Measurements from ENCODE around the gene LPCAT4.
"Not testable (repeated sequence)": the region's sequence is repeated elsewhere in the genome, so short reads cannot be mapped to it uniquely, and the experiment has no call there.

DNA sequence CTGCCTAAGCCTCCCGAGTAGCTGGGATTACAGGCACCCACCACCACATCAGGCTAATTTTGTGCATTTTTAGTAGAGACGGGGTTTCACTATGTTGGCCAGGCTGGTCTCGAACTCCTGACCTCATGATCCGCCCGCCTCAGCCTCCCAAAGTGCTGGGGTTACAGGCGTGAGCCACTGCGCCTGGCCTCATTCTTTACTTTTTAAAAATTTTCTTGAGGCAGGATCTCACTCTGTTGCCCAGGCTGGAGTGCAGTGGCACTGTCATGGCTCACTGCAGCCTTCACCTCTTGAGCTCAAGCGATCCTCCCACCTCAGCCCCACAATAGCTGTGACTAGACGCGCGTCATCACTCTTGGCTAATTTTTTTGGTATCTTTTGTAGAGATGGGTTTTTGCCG is 14.0 kb downstream of the LPCAT4 start:
- TF ChIP-seq, protein P1, sequence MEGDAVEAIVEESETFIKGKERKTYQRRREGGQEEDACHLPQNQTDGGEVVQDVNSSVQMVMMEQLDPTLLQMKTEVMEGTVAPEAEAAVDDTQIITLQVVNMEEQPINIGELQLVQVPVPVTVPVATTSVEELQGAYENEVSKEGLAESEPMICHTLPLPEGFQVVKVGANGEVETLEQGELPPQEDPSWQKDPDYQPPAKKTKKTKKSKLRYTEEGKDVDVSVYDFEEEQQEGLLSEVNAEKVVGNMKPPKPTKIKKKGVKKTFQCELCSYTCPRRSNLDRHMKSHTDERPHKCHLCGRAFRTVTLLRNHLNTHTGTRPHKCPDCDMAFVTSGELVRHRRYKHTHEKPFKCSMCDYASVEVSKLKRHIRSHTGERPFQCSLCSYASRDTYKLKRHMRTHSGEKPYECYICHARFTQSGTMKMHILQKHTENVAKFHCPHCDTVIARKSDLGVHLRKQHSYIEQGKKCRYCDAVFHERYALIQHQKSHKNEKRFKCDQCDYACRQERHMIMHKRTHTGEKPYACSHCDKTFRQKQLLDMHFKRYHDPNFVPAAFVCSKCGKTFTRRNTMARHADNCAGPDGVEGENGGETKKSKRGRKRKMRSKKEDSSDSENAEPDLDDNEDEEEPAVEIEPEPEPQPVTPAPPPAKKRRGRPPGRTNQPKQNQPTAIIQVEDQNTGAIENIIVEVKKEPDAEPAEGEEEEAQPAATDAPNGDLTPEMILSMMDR (conservative IDR thresholded peaks at IDR 0.05; ENCODE audit: low read length) = not testable (repeated sequence)
- TF ChIP-seq EZH2phosphoT487 (IDR thresholded peaks at IDR 0.05; ENCODE audit: borderline replicate concordance) = not testable (repeated sequence)

Data from Loucy (cell line).